Activated T-cell treated with anti-CD3 and anti-CD28 coated beads for 1 hour (primary cell): ENCODE measurements around the gene VSIG2.

Experiments used
- DNase-seq: peaks from one replicate; pipeline ENCODE4 v3.0.0-alpha.2; 2020; ENCODE audit warnings: low read depth

The VSIG2 gene

GRCh38 chr11:124722176-124722575 is 29.9 kb downstream of the VSIG2 start:
- no peak for DNase-seq

- no peak for DNase-seq
Measured at GRCh38 chr11:124719534-124719933, 32.5 kb downstream of the VSIG2 start.

GRCh38 chr11:124718801-124719200 is 33.3 kb downstream of the VSIG2 start:
- no peak for DNase-seq

GRCh38 chr11:124717786-124718651 is 34.0 kb downstream of the VSIG2 start:
- DNase-seq = no peak

- DNase-seq = no peak
Measured at GRCh38 chr11:124717421-124717785, 34.7 kb downstream of the VSIG2 start.

- DNase-seq = no peak
Measured at GRCh38 chr11:124716591-124716990, 35.5 kb downstream of the VSIG2 start.

- no peak for DNase-seq
Measured at GRCh38 chr11:124712392-124712791, 39.7 kb downstream of the VSIG2 start.

GRCh38 chr11:124707829-124708228 is 44.2 kb downstream of the VSIG2 start:
- no peak for DNase-seq

GRCh38 chr11:124700028-124700427 is 52.0 kb downstream of the VSIG2 start:
- DNase-seq = no peak

GRCh38 chr11:124699547-124699946 is 52.5 kb downstream of the VSIG2 start:
- DNase-seq = no peak
